Lung (tissue), 12 donors: Measurements from ENCODE around the gene RAB43. TPM values are rescaled to one million over a fixed set of nuclear protein-coding genes. Genes with fewer than 3 reads are reported as not detected.
A peak's percentile ranks its signal among the peaks of the same experiment; 100 is the strongest.

Source experiments
- ATAC-seq: fragments of 200-7000 bp; cut with Tn5 transposase; one replicate; pipeline ENCODE4 v1.9.1; 2020; ENCODE audit warnings: moderate number of reproducible peaks; ENCODE audit not compliant: insufficient read depth, low FRiP score
- DNase-seq, 3 donors: peaks; one replicate each; pipeline ENCODE4 v3.0.0-alpha.2; 2013 to 2017
- H3K27ac ChIP-seq, 2 donors: one replicate each; pipeline ENCODE4 v1.5.1; 2013; ENCODE audit warnings: mild to moderate bottlenecking in 2 of 2, moderate library complexity in 2 of 2, control low read depth in 1 of 2, inconsistent platforms in 1 of 2, low read depth in 1 of 2, low read length in 1 of 2
- H3K27me3 ChIP-seq, 3 donors: one replicate each; pipeline ENCODE4 v1.5.1; 2013; ENCODE audit warnings: low read length in 2 of 3; ENCODE audit not compliant: control insufficient read depth in 3 of 3, insufficient read depth in 3 of 3
- H3K36me3 ChIP-seq, 4 donors: one replicate each; pipeline ENCODE4 v1.5.1; 2013; ENCODE audit warnings: low read length in 4 of 4, mild to moderate bottlenecking in 1 of 4, moderate library complexity in 1 of 4; ENCODE audit not compliant: control insufficient read depth in 4 of 4, insufficient read depth in 4 of 4
- H3K4me1 ChIP-seq, 5 donors: one replicate each; pipeline ENCODE4 v1.5.1; 2013; ENCODE audit warnings: low read length in 5 of 5, mild to moderate bottlenecking in 2 of 5, moderate library complexity in 1 of 5; ENCODE audit not compliant: control insufficient read depth in 5 of 5, insufficient read depth in 5 of 5
- H3K4me3 ChIP-seq: one replicate; pipeline ENCODE4 v1.5.1; 2013; ENCODE audit warnings: mild to moderate bottlenecking, control low read depth, moderate library complexity
- H3K9ac ChIP-seq, 2 donors: one replicate each; pipeline ENCODE4 v1.5.1; 2013; ENCODE audit warnings: low read length in 2 of 2, control low read depth in 1 of 2; ENCODE audit not compliant: insufficient read depth in 1 of 2
- H3K9me3 ChIP-seq, 4 donors: one replicate each; pipeline ENCODE4 v1.5.1; 2013; ENCODE audit warnings: low read length in 3 of 4, mild to moderate bottlenecking in 1 of 4, moderate library complexity in 1 of 4; ENCODE audit not compliant: control insufficient read depth in 4 of 4, insufficient read depth in 3 of 4
- CTCF ChIP-seq: IDR thresholded peaks from 2 replicates; pipeline ENCODE4 v1.5.1; 2012; ENCODE audit warnings: mild to moderate bottlenecking; ENCODE audit errors: control extremely low read depth, extremely low read depth
- WGBS, 2 donors: extraction: QIAGEN DNeasy Blood & Tissue Kit; methylation state at CpG; one replicate each; pipeline ENCODE4 v1.1.7; 2013; 5-methylcytosine and 5-hydroxymethylcytosine counted together
- polyA plus RNA-seq, 2 donors: library from polyadenylated mRNA; stranded (reverse); fragments of 200-250 nt; gene quantifications; one replicate each; pipeline ENCODE4 v1.2.1, GENCODE V29; 2013
- total RNA-seq, 2 donors: library from RNA; depleted of rRNA in 1 of 2; stranded (reverse); fragments of >200 nt in 1 of 2; gene quantifications; one replicate each; pipeline ENCODE4 v1.2.1, GENCODE V29; 2014 to 2021
- donor health status: control.
- donor health status: control.
- donor health status: Bipolar disorder and iron deficiency.
- donor health status: healthy.
- donor health status: DM: yes; HTN: yes; CAD: no.

RAB43 gene
- total and polyA plus RNA-seq, 4 donors, result 9.4 to 32.6 (median 20.3) TPM

- DNase-seq, result peak; percentile 47 to 69 (median 68)
- Histone ChIP-seq H3K36me3 (peaks cover 0 to 12% (median 2%) of the 10 kb centered on the region in 4 donors), H3K27ac (peak overlapping the region; percentile 71 to 92), H3K4me3 (no peak overlapping the region), H3K4me1 (peaks cover 7 to 20% (median 11%) of the 10 kb centered on the region in 5 donors), H3K27me3 (no peaks in the 10 kb centered on the region), H3K9me3 (no peaks in the 10 kb centered on the region), H3K9ac (peak overlapping the region in 1 of 2 donors; percentile 49)
- ATAC-seq, result no peak
- WGBS, 2 donors, result 61 to 70% methylated on average over 18 of the region's 18 CpGs
- no peak for TF ChIP-seq CTCF
These were observed 908 bp upstream of the RAB43 start for GRCh38 chr3:129122412-129123011.

GRCh38 chr3:129121016-129121791, 400 bp downstream of the RAB43 start:
- Histone ChIP-seq H3K9ac (peak overlapping the region; percentile 63 to 91), H3K4me1 (peaks cover 9 to 28% (median 13%) of the 10 kb centered on the region in 5 donors), H3K4me3 (peak overlapping the region; percentile 67), H3K27me3 (no peaks in the 10 kb centered on the region), H3K36me3 (peaks cover 0 to 4% (median 1%) of the 10 kb centered on the region in 4 donors), H3K27ac (peak overlapping the region; percentile 72 to 97), H3K9me3 (no peaks in the 10 kb centered on the region)
- 0 to 1% methylated on average over 33 to 80 of the region's 80 CpGs for WGBS, 2 donors
- peak; percentile 74 for ATAC-seq
- peak in 2 of 3 donors; percentile 40 to 50 for DNase-seq
- TF ChIP-seq CTCF, result no peak

- H3K9me3 ChIP-seq, result no peaks in the 10 kb centered on the region
- H3K4me3 ChIP-seq, result peak overlapping the region; percentile 67
- H3K36me3 ChIP-seq, result peaks cover 0 to 4% (median 1%) of the 10 kb centered on the region in 4 donors
- no peak for TF ChIP-seq CTCF
- ATAC-seq (peak; percentile 66), DNase-seq (peak; percentile 91 to 95 (median 94))
- no peaks in the 10 kb centered on the region for H3K27me3 ChIP-seq
- 0 to 1% methylated on average over 18 of the region's 18 CpGs for WGBS, 2 donors
- peaks cover 9 to 28% (median 13%) of the 10 kb centered on the region in 5 donors for H3K4me1 ChIP-seq
- H3K9ac ChIP-seq, result peak overlapping the region; percentile 41 to 91
- peak overlapping the region; percentile 72 to 97 for H3K27ac ChIP-seq
These were observed 1.2 kb downstream of the RAB43 start for GRCh38 chr3:129120254-129121004.
